Ecto neural progenitor cell (in vitro differentiated cells): Measurements from ENCODE around the gene KREMEN1.
A peak's percentile ranks its signal among the peaks of the same experiment; 100 is the strongest.

Source experiments
- DNase-seq: peaks from one replicate; pipeline ENCODE4 v3.0.0-alpha.2; 2018; ENCODE audit warnings: low spot score

The KREMEN1 gene

DNA sequence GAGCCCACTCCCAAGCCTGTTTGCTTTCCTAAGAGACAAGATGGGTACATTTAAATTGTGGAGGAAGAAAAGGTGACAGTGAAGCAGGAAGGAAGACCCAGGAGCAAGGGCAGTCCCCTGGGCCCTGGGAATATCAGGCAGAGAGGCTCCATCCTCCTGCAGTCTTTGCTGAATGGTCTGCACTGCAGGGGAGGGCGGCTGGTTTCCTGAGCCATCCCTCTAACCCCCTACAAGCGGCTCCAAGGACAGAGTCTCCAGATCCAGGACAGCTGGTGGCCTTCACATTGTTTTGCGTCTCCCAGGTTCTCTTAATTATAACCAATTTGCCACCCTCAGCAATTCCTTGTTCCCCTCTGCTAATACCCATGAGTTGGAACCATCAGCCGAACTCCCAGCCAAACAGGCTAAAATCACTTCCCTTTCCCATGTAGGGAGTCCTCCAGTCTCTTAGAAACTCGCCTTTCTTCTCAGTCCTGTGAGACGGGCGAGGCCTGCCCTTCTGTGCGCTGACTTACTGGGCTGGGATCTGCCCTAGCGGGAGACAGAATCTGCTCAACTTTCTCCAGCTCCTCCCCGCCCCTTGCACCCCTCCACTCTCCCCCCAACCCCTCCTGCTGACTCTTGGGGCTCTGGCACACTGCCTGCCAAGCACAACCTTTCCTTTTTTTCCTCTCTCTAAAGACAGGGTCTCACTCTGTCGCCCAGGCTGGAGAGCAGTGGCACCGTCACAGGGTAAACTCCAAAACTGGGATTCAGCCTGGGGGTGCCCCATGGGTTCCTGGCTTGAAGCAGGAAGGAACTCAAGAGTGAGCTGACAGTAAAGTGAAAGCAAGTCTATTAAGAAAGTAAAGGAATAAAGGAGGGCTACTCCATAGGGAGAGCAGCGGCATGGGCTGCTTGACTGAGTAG, 79.5 kb downstream of the KREMEN1 start:
- DNase-seq, result peak; percentile 60

DNA sequence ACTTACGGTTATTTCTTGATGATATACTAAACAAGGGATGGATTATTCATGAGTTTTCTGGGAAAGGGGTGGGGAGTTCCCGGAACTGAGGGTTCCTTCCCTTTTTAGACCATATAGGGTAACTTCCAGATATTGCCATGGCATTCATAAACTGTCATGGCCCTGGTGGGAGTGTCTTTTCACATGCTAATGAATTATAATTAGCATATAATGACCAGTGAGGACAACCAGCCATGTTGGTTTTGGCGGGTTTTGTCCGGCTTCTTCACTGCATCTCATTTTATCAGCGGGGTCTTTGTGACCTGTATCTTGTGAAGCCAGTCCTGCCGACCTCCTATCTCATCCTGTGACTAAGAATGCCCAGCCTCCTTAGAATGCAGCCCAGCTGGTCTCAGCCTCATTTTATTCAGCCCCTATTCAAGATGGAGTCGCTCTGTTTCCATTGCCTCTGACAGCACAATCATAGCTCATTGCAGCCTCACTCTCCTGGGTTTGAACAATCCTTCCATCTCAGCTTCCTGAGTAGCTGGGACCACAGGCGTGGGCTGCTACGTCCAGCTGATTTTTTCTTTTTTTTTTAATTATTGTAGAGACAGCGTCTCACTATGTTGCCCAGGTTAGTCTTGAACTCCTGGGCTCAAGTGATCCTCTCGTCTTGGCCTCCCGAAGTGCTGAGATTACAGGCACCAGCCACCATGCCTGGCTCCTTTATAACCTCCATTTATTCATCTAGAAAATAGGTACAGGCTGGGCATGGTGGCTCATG, 80.3 kb downstream of the KREMEN1 start:
- DNase-seq, result peak; percentile 46

DNA sequence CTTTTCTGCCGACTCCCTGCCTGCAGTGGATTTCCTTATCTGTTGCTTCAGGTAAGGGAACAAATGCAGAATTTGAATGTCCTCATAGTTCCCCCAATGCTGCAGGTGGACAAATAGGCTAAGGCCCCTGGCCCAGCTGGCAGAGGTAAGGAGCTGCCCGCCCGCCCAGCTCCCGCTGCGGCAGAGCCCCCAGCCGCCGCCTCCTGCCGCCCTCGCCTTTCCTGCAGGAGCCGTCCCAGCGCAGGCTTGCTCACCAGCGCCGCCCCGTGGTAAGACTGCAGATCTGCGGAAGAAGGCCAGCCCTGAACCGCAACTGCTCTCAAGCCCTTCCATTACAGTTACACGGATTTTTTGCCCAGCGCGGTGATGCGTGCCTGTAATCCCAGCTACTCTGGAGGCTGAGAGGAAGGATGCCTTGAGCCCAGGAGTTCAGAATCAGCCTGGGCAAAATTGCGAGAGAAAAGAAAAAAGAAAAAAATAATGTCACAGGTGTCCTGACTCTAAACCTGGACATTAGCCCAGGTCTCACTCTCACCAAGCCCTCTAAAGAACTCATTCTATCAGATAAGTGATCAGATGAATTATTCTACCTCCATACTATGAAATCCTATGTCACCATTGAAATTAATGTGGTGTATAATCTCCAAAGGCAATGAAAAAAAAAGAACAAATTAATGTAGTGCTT, 81.7 kb downstream of the KREMEN1 start:
- peak; percentile 92 for DNase-seq

DNA sequence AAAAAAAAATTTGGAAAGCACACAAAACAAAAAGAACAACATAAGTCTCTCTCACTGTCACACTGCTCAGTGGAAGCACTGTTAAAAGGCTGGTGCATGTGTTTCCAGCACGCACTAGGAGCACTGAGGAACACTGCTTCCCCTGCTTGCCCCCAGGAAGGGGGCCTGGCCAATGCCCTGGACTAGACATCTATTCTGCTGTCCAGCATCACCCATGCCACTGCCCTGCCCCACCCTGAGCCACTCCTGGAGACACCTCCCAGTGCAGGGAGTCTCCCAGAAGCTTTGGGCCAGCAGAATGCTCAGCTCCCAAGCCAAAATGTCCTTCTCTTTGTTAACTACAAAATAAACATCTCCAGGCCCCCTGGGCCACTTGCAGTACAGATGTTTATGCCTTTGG, 83.1 kb downstream of the KREMEN1 start:
- DNase-seq, result peak; percentile 39

DNA sequence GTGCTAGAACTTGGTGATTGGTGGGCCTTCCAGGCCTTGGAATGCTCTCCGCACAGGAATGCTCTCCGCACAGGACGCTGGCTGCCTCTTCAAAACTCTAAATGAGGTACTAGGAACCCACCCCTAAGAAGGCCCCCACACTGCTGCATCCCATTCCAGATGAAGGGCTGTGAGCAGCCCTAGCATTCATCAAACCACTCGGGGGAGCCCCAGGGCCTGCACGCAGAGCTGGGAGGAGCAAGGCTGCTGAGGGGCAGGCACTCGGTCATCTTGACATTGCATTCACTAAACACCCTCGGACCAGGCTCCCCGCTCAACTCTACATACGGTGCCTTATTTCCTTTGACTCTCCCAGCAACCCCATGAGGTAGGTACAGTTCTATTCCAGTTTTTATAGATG, 83.7 kb downstream of the KREMEN1 start:
- DNase-seq, result peak; percentile 60

DNA sequence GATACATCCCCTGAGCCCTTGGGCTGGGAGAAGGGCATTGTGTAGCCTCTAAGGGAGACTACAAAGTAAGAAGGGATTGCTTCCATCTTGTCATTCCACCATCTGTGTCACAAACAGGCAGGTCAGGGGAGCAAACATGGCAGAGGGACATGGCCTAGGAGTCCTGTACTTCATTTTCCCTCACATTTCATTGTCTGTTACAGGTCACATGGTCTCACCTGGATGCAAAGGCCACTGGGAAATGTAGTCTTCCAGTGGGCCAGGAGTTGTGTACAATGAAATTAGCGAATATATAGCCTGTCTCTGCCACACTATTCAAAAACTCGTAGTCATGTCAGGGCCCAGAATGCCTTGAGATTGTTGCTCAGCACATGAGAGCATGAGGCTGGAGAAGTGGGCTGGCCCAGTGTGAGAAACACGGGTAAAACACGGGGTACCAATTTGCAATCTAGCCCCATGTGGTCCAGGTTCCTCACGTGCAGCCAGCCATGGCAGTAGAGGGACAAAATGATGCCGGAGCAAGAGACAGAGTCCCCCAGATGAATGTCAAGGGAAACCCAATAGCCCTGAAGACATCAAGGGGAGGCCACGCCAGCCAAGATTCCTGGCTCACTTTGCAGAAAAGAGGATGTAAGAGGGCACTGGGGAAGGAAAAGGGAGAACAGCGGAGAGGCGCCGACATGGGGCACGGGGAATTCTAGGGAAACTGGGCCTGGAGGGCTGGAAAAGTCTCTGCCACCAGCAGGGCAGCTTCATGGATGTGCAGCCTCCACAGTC, 85.1 kb downstream of the KREMEN1 start:
- DNase-seq, result peak; percentile 34

DNA sequence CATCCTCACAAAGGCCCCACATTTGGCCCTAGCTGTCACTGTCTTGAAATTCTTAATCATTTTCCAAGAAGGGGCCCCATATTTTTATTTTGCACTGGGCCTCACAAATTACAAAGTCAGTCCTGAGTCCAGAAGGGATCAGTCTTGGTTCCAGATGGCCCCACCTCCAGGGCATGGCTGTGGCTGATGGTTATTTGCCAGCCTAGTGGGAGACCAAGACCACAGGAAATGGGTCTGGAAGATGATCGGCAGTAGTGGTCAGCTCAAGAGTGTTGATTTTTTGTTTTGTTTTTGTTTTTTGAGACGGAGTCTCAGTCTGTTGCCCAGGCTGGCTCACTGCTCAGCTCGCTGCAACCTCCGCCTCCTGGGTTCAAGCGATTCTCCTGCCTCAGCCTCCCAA, 85.7 kb downstream of the KREMEN1 start:
- DNase-seq, result no peak

DNA sequence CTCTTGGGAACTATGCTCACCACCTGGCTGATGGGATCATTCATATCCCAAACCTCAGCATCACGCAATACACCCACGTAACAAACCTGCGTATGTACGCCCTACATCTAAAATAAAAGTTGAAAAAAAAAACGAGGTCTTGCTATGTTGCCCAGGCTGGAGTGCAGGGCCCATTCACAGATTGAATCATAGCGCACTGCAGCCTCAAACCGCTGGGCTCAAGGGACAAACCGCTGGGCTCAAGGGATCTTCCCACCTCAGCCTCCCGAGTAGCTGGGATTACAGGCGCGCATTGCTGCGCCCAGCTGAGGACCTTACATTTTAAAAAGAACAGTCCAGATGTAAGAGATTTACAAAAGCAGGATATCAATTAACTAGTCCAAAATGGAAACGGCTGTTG, 91.0 kb downstream of the KREMEN1 start:
- DNase-seq, result no peak

DNA sequence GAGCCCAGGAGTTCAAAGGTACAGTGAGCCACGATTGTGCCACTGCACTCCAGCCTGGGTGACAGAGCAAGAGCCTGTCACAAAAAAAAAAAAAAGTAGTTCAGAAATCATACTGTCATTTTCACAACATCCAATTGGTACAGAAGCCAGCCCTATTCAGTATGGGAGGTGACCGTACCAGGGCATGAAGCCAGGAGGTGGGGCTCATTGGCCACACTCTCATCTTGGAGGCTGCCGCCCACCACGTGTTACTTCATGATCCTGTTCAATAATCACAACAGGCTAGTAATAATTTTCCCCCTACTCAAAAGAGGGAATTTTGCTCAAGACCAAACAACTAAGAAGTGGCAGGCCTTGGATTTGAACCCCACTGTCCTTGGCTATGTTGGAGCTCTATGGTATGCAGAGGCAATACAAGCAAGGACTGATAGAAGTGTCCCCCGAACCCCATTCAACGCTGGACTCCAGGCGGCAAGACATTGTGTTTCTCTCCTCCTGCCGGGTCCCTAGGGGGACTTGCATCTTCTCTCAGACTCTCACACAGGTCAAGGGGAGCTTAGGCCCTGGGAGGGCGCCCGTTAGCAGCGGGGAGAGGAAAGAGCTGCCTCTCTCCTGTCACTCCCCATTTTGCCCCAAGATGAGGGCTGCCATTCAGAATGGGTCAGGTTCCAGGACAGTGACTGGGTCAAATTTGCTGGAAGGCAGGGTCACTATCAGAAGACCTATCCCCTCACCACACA, 92.7 kb downstream of the KREMEN1 start:
- no peak for DNase-seq

DNA sequence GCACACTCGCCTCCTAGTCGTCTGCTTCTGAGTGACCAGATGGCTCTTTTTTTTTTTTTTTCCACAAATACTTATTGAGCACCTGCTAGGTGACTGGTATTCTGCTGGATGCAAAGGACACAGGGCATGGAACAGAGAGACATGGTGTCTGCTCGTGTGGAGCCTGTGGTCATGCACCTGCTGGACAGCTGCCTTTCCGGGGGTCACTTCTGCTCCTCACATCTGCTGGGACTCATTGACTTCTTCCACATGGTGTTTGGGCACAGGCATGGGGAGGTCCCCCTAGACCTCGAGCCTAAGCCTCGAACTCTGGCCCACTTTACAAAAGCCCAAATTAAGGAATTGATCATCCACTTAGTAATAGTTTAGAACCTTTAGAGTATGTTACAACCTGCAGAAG, 93.3 kb downstream of the KREMEN1 start:
- no peak for DNase-seq

DNA sequence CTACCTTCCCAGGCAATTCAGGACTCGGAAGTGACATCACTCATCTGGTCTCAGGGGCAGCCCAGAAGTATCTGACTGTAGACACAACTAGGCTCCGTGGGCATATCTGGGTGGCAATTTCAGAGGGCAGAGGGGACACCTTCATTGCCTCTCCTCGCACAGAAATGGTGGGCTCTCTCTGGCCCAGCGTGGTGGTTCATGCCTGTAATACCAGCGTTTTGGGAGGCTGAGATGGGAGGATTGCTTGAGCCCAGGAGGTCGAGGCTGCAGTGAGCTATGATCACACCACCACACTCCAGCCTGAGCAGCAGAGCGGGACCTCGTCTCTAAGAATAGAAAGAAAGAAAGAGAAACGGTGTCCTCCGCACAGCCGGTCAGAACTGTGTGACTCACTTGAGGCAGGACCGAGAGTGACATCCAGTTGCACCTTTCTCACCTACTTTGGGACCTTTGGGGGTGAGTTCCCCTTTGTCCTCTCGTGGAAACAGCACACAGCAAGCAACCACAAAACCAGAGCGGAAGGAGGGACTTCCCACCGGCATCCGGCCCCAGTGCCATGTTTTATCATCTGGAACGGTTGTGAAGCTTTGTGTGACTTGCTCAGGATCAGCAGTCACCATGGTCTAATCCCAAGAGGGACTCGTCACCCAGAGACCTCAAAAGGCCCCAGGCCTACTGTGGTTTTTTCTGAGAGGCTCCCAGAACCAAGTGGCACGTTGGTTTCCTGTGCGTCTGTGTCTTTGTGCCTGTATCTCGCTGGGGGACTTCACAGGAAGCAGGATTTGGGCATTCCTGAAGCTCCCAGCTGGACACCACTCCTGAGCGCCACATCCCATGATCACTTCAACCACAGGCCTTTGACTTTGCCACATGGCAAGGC, 94.4 kb downstream of the KREMEN1 start:
- no peak for DNase-seq

DNA sequence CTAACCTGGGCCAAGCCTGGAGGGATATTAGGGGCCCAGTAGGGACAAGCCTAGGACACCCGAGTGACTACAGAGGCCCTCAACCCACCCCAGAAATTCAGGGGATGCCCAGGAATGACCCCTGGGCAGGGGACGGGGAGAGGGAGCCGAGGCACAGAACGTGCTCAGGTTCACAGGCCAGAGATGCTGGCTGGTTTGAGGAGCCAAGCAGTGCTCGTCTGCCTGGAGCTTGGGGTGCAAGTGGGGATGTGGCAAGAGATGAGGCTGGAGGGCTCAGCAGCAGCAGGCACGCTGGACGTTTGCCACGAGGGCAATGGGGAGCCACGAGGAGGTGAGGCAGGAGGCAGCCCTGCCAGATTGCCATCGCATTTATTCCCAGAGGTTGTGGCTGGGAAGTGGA, 98.9 kb downstream of the KREMEN1 start:
- no peak for DNase-seq

DNA sequence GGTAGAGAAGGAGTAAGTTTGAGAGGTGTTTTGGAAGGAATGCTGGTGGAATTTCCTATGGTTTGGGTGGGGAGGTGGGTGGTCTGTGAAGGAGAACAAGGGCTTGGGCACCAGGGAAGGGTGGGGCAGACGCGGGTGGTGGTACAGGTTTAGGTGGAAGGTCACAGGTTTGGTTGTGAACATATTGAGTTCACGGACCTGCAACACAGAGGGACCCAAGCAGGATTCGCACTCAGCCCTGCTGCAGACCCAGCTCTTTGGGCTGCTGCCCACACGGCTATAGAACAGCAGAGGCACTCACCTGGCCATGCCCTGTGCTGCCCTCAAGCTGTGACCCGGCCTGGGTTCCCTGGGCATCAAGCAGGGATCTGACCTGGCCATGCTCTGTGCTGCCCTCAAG, 99.4 kb downstream of the KREMEN1 start:
- DNase-seq, result no peak

DNA sequence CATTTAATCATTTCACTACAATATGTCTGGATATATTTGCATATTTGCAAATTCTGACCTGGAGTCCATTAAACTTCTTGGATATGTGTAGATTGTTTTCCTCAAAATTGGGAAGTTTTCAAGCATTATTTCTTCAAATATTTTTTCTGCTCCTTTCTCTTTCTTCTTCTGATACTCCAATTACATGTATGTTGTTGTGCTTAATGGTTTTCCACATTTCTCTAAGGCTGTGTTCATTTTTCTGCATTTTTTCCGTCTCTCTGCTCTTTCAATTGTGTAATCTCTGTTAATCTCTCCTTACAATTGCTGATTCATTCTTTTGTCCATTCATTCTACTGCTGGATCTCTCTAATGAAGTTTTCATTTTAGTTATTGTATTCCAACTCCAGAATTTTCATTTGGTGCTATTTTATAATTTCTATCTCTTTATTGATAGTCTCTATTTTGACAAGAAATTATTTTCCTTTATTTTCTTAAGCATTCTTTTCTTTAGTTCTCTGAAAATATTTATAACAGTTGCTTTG, 102.5 kb downstream of the KREMEN1 start:
- no peak for DNase-seq

DNA sequence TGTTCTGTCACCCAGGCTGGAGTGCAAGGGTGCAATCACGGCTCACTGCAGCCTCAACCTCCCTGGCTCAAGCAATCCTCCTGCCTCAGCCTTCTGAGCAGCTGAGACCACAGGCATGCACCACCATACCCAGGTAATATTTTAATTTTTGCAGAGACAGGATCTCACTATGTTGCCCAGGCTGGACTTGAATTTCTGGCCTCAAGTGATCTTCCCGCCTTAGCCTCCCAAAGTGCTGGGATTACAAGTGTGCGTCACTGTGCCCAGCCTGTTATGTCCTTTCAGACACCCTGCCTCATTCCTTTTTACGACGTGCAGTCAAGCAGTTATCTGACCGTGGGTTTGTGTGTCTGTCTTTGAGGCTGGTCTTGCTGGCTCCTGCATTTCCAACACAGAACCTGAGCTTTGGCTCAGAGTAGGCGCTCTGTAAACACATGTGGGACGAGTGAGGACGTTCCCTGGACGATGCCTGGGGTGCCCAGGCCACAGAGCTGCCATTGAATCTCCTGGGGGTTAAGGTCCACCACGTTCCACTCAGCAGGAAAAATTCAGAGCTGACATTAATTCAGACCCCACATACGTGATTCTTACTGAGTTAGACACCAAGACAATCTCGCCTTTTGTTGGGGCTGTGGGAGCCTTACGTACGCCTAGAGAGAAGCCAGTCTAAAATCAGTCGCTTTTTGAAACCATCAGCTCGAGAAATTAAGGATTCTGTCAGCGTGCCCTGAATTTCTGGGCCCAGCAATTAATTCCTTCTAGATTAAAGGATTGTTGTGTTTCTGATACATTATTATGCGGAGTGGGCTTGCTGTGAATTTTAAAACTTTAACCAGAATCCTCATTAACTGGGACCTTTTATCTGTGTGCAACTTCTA, 111.4 kb downstream of the KREMEN1 start:
- DNase-seq, result no peak

DNA sequence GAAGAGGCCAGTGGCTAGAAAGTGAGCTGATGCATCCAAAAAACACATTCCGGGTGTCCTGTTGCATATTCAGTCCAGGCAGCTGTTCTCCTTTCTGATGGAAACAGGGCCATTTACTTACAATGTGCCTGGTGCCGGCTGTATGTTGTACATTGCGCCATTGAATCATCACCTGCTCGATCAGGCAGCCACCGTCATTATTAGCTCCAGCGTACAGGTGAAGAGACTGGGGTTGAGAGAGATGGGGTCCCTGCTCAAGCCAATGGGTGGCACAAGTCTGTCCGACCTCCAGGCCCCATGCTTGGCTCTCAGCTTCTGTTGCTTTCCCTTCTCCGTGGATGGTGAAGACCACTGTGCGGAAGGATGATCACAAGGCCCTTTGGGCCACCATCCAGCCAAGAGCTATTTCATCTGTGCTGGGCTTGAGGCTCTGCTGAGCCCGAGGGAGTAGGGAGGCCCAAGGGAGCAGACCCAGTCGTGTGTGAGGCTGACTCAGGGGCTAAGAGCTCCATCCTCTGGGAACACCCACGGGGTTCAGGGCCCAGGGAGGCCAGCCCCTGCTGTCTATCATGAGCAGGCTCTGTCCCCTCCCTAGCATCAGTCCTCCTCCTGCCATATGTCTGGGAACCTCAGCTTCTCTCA, 112.1 kb downstream of the KREMEN1 start:
- no peak for DNase-seq

DNA sequence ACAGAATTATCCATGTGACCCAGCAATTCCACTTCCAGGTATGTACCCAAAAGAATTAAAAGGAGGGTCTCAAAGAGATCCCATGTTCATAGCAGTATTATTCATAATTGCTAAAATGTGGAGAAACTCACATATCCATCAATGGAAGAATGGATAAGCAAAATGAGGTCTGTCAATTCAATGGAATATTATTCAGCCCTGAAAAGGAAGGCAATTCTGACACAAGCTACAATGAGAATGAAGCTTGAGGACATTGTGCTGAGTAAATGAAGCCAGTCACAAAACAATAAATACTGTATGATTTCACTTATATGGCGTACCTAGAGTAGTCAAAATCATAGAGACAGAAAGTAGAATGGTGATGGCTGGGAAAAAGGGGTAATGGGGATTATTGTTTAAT, 113.5 kb downstream of the KREMEN1 start:
- no peak for DNase-seq

DNA sequence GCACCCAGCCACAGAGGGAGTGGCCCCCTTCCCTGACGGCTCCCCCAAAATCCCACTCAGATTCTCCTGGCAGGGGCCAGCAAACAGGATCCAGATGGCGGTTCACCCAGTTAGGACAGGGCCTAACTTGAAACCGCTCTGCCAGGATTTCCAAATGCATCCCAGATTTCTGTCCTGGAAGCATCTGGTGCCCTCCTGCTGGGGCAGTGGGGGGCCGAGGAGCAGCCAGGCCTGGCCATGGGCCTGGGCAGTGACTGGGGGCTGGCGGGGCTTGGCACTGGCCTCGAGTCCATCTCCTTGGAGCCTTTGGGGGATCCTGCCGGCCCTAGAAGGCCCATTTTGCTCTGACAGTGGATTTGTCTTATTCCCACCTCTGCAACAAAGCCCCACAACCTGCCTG, 115.0 kb downstream of the KREMEN1 start:
- DNase-seq, result no peak
